K562 (cell line): ENCODE results near the gene PPP1R9B. TPM values are rescaled to one million over a fixed set of nuclear protein-coding genes. Genes with fewer than 3 reads are reported as not detected.

Source experiments
- AFF1 ChIP-seq, 2 experiments: fragments of 450-650 bp; IDR thresholded peaks; 2 replicates each; pipeline ENCODE4 v1.6.1; 2018; ENCODE audit warnings: mild to moderate bottlenecking in 2 of 2, low read depth in 1 of 2; ENCODE audit not compliant: partially characterized antibody in 2 of 2
- FOXP4 ChIP-seq: sonication (generic); formaldehyde crosslinking; IDR thresholded peaks from 2 replicates; pipeline ENCODE4 v1.8.0; 2022; ENCODE audit warnings: mild to moderate bottlenecking, missing genetic modification reagents, borderline replicate concordance
- GABPA ChIP-seq: fragments of 200-800 bp; sonication (Bioruptor generic); conservative IDR thresholded peaks from 2 replicates; pipeline ENCODE4 v1.6.1; 2016; ENCODE audit warnings: low read depth, missing genetic modification characterization, missing compliant biosample characterization
- GATA2 ChIP-seq: sonication (generic); formaldehyde crosslinking; IDR thresholded peaks from 2 replicates; pipeline ENCODE4 v1.4.0; 2020; ENCODE audit warnings: mild to moderate bottlenecking, missing genetic modification reagents
- ID3 ChIP-seq, 2 experiments: fragments of 250-450 bp in 1 of 2; fragments of 450-650 bp in 1 of 2; sonication (Bioruptor Pico) in 1 of 2; IDR thresholded peaks; 2 replicates each; pipeline versions ENCODE4 v1.6.1 to v1.8.0; 2016 to 2021; ENCODE audit warnings: mild to moderate bottlenecking in 2 of 2, moderate library complexity in 2 of 2, missing compliant biosample characterization in 1 of 2, missing genetic modification characterization in 1 of 2
- MAZ ChIP-seq, 2 experiments: fragments of 450-650 bp in 1 of 2; sonication (generic) in 1 of 2; formaldehyde crosslinking; IDR thresholded peaks in 1 of 2; conservative IDR thresholded peaks in 1 of 2; 2 replicates each; pipeline versions ENCODE4 v1.4.0 to v1.5.0; 2020; ENCODE audit warnings: mild to moderate bottlenecking in 1 of 2, missing genetic modification reagents in 1 of 2
- REST ChIP-seq, 2 experiments: fragments of 450-650 bp; formaldehyde crosslinking in 1 of 2; IDR thresholded peaks; 2 replicates each; pipeline versions ENCODE4 v1.4.0 to v1.6.1; 2014 to 2020; ENCODE audit warnings: mild to moderate bottlenecking in 2 of 2, borderline replicate concordance in 1 of 2, low read depth in 1 of 2
- ZNF436 ChIP-seq: fragments of 250-450, 450-650 bp; sonication (Bioruptor Pico); formaldehyde crosslinking; IDR thresholded peaks from 2 replicates; pipeline ENCODE4 v1.7.0; 2020; ENCODE audit warnings: mild to moderate bottlenecking
- polyA plus RNA-seq, 8 experiments: library from polyadenylated mRNA; depleted of rRNA in 4 of 8; stranded (reverse) in 5 of 8; unstranded in 3 of 8; fragments of >200 nt; fragmentation: Nextera tagmentation in 2 of 8; fragmentation: Illumina TruSeq in 1 of 8; extraction: Ambion mirVana in 2 of 8; extraction: Trizol in 1 of 8; gene quantifications; 2 replicates each; pipeline versions ENCODE4 v1.2.1 to v1.2.3, GENCODE V29; 2011 to 2014; ENCODE audit warnings: inconsistent platforms in 1 of 8, missing spikeins in 1 of 8
- total RNA-seq, 7 experiments: library from RNA; depleted of rRNA in 6 of 7; stranded (reverse); fragments of >200 nt in 6 of 7; fragmentation: Illumina TruSeq in 2 of 7; extraction: Trizol in 2 of 7; gene quantifications; 2 replicates each; pipeline versions ENCODE4 v1.2.1 to v1.2.3, GENCODE V29; 2011 to 2021; ENCODE audit warnings: low replicate concordance in 1 of 7

Gene PPP1R9B
- total and polyA plus RNA-seq, 9 of the 15 experiments (the other 6 are each of a cell fraction or from before 2014, with no cell fraction given), result 0.10 to 63.5 (median 24.7) TPM

- TF ChIP-seq REST (IDR thresholded peaks at IDR 0.05; ENCODE audit: borderline replicate concordance) (no peak), REST (CRISPR knock-in tag; IDR thresholded peaks at IDR 0.05; ENCODE audit: low read depth) (no peak), MAZ (CRISPR knock-in tag; conservative IDR thresholded peaks at IDR 0.05 in 1 of 2, IDR thresholded peaks at IDR 0.05 in 1 of 2) (peak; percentile 91 to 96), AFF1 (IDR thresholded peaks at IDR 0.05; ENCODE audit: low read depth in 1 of 2, partially characterized antibody in 2 of 2) (peak in 1 of 2 experiments; percentile 75), GATA2 (CRISPR knock-in tag) (no peak), FOXP4 (no peak), GABPA (tag) (peak; percentile 50; the same call in 1 of the 2 replicates), ID3 (CRISPR knock-in tag; IDR thresholded peaks at IDR 0.05) (no peak), ID3 (tag; IDR thresholded peaks at IDR 0.05) (peak; percentile 81), ZNF436 (CRISPR knock-in tag) (no peak)
Measured at GRCh38 chr17:50151937-50152547, 1.6 kb upstream of the PPP1R9B start (continued).
